ENCODE measurements around the gene POLR1G. TPM values are rescaled to one million over a fixed set of nuclear protein-coding genes. Genes with fewer than 3 reads are reported as not detected.

POLR1G gene
- total and polyA plus RNA-seq, 9 of the 15 experiments (the other 6 are each of a cell fraction or from before 2014, with no cell fraction given), result 3.0 to 50.1 (median 27.4) TPM

GRCh38 chr19:45443462-45444317 lies 37.2 kb downstream of the POLR1G start (continued):
- TF ChIP-seq SNAPC5 (CRISPR knock-in tag; IDR thresholded peaks at IDR 0.05) (no peak), NR2C1 (IDR thresholded peaks at IDR 0.05) (no peak), NR2C1 (tag; IDR thresholded peaks at IDR 0.05) (no peak), ZNF444 (CRISPR knock-in tag; IDR thresholded peaks at IDR 0.05) (no peak), RBM17 (IDR thresholded peaks at IDR 0.05; ENCODE audit: borderline replicate concordance, low read depth, low read length) (no peak), MBD2 (IDR thresholded peaks at IDR 0.05; ENCODE audit: borderline replicate concordance, low read depth) (peak; percentile 60; the same call in 1 of the 2 replicates), ADNP (tag; IDR thresholded peaks at IDR 0.05) (no peak), ZNF146 (CRISPR knock-in tag; IDR thresholded peaks at IDR 0.05; ENCODE audit: unreplicated experiment) (no peak), HEY1 (CRISPR knock-in tag; IDR thresholded peaks at IDR 0.05; ENCODE audit: borderline replicate concordance) (no peak), EHMT2 (IDR thresholded peaks at IDR 0.05) (no peak), TCF7 (IDR thresholded peaks at IDR 0.05; ENCODE audit: borderline replicate concordance) (no peak), TSC22D4 (tag; IDR thresholded peaks at IDR 0.05) (no peak), XRCC3 (IDR thresholded peaks at IDR 0.05) (no peak), NONO (IDR thresholded peaks at IDR 0.05; ENCODE audit: low read depth in 2 of 2, low read length in 1 of 2) (peak in 1 of 2 experiments; percentile 53; a peak in 1 of 4 replicates), TARDBP (IDR thresholded peaks at IDR 0.05) (peak; percentile 74), POU5F1 (IDR thresholded peaks at IDR 0.05; ENCODE audit: borderline replicate concordance, low read depth, low read length, partially characterized antibody) (no peak), ZNF282 (CRISPR knock-in tag; IDR thresholded peaks at IDR 0.05) (no peak), STAT6 (CRISPR knock-in tag; IDR thresholded peaks at IDR 0.05) (0 out of 2 replicates have a peak, but pooled peaks have one; percentile 45), ZNF507 (tag; conservative IDR thresholded peaks at IDR 0.05) (no peak), ZNF184 (CRISPR knock-in tag; IDR thresholded peaks at IDR 0.05) (no peak), ZBTB33 (CRISPR knock-in tag; IDR thresholded peaks at IDR 0.05) (no peak), GTF2F1 (IDR thresholded peaks at IDR 0.05; ENCODE audit: low read depth, low read length) (no peak), CHCHD3 (CRISPR knock-in tag; IDR thresholded peaks at IDR 0.05) (no peak), CREB5 (CRISPR knock-in tag; IDR thresholded peaks at IDR 0.05) (no peak)

Data from K562 (cell line).